Esophagus muscularis mucosa (tissue), 4 donors: ENCODE data around the gene DHX58.

Experiments
- EP300 ChIP-seq: sonication (generic); formaldehyde crosslinking; IDR thresholded peaks from one replicate; pipeline ENCODE4 v1.6.1; 2017; ENCODE audit warnings: antibody characterized with exemption
- POLR2A ChIP-seq: fragments of 450-650 bp; IDR thresholded peaks from one replicate; pipeline ENCODE4 v1.6.1; 2017; ENCODE audit warnings: antibody characterized with exemption, moderate library complexity, mild to moderate bottlenecking, low read depth
- POLR2AphosphoS5 ChIP-seq, 2 donors: sonication (generic); formaldehyde crosslinking; IDR thresholded peaks; one replicate each; pipeline ENCODE4 v1.6.1; 2017; ENCODE audit warnings: antibody characterized with exemption in 2 of 2
- TF ChIP-seq, protein P1 (sequence below), 3 experiments: fragments of 200-600 bp in 2 of 3; fragments of 450-650 bp in 1 of 3; sonication (generic) in 2 of 3; IDR thresholded peaks; one replicate each; pipeline ENCODE4 v1.5.1; 2017 to 2019; ENCODE audit warnings: antibody characterized with exemption in 3 of 3, mild to moderate bottlenecking in 2 of 3, moderate library complexity in 1 of 3

GRCh38 chr17:42055496-42055895, 57.0 kb downstream of the DHX58 start:
- TF ChIP-seq, protein P1, sequence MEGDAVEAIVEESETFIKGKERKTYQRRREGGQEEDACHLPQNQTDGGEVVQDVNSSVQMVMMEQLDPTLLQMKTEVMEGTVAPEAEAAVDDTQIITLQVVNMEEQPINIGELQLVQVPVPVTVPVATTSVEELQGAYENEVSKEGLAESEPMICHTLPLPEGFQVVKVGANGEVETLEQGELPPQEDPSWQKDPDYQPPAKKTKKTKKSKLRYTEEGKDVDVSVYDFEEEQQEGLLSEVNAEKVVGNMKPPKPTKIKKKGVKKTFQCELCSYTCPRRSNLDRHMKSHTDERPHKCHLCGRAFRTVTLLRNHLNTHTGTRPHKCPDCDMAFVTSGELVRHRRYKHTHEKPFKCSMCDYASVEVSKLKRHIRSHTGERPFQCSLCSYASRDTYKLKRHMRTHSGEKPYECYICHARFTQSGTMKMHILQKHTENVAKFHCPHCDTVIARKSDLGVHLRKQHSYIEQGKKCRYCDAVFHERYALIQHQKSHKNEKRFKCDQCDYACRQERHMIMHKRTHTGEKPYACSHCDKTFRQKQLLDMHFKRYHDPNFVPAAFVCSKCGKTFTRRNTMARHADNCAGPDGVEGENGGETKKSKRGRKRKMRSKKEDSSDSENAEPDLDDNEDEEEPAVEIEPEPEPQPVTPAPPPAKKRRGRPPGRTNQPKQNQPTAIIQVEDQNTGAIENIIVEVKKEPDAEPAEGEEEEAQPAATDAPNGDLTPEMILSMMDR (IDR thresholded peaks at IDR 0.05), result no peak
- TF ChIP-seq POLR2AphosphoS5 (IDR thresholded peaks at IDR 0.05) (no peak), EP300 (no peak), POLR2A (no peak)
